ENCODE measurements around the gene PEX14.

- TF ChIP-seq POLR2A (IDR thresholded peaks at IDR 0.05; ENCODE audit: low read length) (no peak), GATA1 (IDR thresholded peaks at IDR 0.05; ENCODE audit: low read depth, low read length) (no peak)
Measured at GRCh38 chr1:10534519-10534918, 59.8 kb downstream of the PEX14 start.

Measured in erythroblast (primary cell).